Measurements from ENCODE around the gene ECSCR. TPM values are rescaled to one million over a fixed set of nuclear protein-coding genes. Genes with fewer than 3 reads are reported as not detected.
A peak's percentile ranks its signal among the peaks of the same experiment; 100 is the strongest.
"Not testable (repeated sequence)": the region's sequence is repeated elsewhere in the genome, so short reads cannot be mapped to it uniquely, and the experiment has no call there.

Gene ECSCR
- not detected for total RNA-seq

DNA sequence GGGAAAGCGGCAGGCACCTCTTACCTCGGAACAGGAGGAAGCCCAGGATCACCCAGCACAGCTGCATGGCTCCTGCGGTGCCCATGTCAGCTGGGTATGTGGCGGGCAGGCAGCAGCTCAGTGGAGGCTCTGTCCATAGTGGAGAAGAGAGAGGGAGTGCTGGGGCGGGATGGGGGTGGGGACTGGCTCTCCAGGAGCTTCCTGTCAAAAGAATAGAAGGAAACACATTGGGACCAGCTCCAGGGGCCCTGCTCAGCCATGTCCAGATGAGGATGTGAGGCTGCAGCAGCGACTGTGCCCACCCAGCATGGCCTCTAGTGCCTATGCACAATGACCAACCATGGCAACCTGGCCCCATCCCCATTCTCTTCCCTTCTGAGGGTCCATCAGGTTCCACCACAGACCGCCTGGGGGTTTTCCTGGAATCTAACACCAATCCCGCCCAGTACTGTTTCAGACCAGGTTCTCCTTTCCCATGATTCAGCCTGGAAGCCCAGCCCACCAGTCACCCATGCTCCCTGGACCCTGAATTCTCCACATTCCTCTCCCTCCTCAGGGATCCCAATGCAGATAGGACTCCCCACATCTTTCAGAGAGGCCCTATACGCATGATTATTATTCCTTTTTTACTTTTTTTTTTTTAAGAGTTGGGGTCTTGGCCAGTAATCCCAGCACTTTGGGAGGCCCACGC, at the start of gene ECSCR:
Gene ECSCR (minus strand): TSS at position 158 of the 691 bp plus-strand sequence. CDS start 73 bp downstream, at position 85.
- H3K4me1 ChIP-seq (ENCODE audit: insufficient read depth, low read length): peaks cover 28% of the 10 kb centered on the region
- no peaks in the 10 kb centered on the region for H3K27me3 ChIP-seq (ENCODE audit: insufficient read depth, low read length)
- H3K9me3 ChIP-seq (ENCODE audit: low read depth, low read length): no peaks in the 10 kb centered on the region
- no peak within 1 kb of the TSS for H3K4me3 ChIP-seq (ENCODE audit: low read length)

- H3K27me3 ChIP-seq (ENCODE audit: insufficient read depth, low read length); H3K4me3 ChIP-seq (ENCODE audit: low read length); H3K9me3 ChIP-seq (ENCODE audit: low read depth, low read length): not testable (repeated sequence)
- peaks cover 10% of the 10 kb centered on the region for H3K4me1 ChIP-seq (ENCODE audit: insufficient read depth, low read length)
Observed at GRCh38 chr5:139504722-139505121, 42.2 kb upstream of the ECSCR start.

GRCh38 chr5:139503879-139504278, 41.3 kb upstream of the ECSCR start:
- H3K9me3 ChIP-seq (ENCODE audit: low read depth, low read length); H3K27me3 ChIP-seq (ENCODE audit: insufficient read depth, low read length); H3K4me3 ChIP-seq (ENCODE audit: low read length): not testable (repeated sequence)
- peaks cover 10% of the 10 kb centered on the region for H3K4me1 ChIP-seq (ENCODE audit: insufficient read depth, low read length)

DNA sequence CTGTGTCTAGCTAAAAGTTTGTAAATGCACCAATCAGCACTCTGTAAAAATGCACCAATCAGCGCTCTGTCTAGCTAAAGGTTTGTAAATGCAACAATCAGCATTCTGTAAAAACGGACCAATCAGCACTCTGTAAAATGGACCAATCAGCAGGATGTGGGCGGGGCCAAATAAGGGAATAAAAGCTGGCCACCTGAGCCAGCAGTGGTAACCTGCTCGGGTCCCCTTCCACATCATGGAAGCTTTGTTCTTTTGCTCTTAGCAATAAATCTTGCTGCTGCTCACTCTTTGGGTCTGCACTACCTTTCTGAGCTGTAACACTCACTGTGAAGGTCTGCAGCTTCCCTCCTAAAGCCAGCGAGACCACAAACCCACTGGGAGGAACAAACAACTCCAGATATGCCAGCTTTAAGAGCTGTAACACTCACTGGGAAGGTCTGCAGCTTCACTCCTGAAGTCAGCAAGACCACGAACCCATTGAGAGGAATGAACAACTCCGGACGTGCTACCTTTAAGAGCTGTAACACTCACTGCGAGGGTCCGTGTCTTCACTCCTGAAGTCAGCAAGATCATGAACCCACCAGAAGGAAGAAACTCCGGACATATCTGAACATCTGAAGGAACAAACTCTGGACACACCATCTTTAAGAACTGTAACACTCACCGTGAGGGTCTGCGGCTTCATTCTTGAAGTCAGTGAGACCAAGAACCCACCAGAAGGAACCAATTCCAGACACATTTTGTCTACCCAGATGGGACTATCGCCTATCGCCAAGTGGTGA, 40.7 kb upstream of the ECSCR start:
- H3K27me3 ChIP-seq (ENCODE audit: insufficient read depth, low read length); H3K4me3 ChIP-seq (ENCODE audit: low read length); H3K9me3 ChIP-seq (ENCODE audit: low read depth, low read length): not testable (repeated sequence)
- peaks cover 10% of the 10 kb centered on the region for H3K4me1 ChIP-seq (ENCODE audit: insufficient read depth, low read length)

- no peaks in the 10 kb centered on the region for H3K9me3 ChIP-seq (ENCODE audit: low read depth, low read length)
- peaks cover 10% of the 10 kb centered on the region for H3K4me1 ChIP-seq (ENCODE audit: insufficient read depth, low read length)
- no peak overlapping the region for H3K4me3 ChIP-seq (ENCODE audit: low read length)
- no peaks in the 10 kb centered on the region for H3K27me3 ChIP-seq (ENCODE audit: insufficient read depth, low read length)
Observed at GRCh38 chr5:139501381-139501780, 38.8 kb upstream of the ECSCR start.

DNA sequence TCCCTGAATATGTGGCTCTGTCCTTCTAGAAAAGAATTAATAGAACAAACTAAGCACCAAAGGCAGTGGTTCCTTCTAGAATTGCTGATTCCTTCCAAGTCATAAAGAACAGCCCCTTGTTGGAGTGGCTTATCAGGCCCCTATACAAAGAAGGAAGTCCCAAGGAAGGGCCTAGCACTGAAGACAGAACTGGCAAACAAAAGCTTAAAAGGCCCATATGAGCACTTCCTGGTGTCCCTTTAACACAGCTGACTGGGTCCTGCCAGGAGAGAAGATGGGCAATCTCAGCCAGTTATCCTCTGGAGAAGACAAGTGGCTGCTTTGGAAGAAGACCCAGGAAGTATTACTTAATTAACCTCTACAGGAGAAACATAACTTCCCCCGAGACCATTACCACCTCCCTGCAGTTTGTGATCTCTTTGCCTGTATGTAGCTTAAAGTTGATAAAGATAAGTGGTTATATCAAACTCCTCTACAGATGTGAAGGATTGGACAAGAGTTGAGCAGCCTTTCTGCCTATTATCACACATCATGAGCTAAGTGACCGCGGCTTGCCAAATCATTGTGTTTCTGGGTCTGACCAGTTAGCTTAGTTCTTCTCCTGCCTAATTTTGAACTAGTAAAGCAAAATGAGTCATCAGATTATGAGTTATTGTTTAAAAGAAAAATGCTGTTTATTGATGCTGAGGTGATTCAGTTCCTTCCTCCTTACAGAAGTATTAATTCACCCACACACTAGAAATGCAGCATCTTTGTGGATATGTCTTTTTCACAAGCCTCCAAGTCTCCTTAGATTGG, 33.3 kb upstream of the ECSCR start:
- no peak overlapping the region for H3K4me3 ChIP-seq (ENCODE audit: low read length)
- H3K27me3 ChIP-seq (ENCODE audit: insufficient read depth, low read length): no peaks in the 10 kb centered on the region
- no peaks in the 10 kb centered on the region for H3K9me3 ChIP-seq (ENCODE audit: low read depth, low read length)
- peaks cover 20% of the 10 kb centered on the region for H3K4me1 ChIP-seq (ENCODE audit: insufficient read depth, low read length)

GRCh38 chr5:139494832-139495231, 32.3 kb upstream of the ECSCR start:
- Histone ChIP-seq H3K4me3 (ENCODE audit: low read length) (no peak overlapping the region), H3K27me3 (ENCODE audit: insufficient read depth, low read length) (no peaks in the 10 kb centered on the region), H3K4me1 (ENCODE audit: insufficient read depth, low read length) (peaks cover 20% of the 10 kb centered on the region), H3K9me3 (ENCODE audit: low read depth, low read length) (no peaks in the 10 kb centered on the region)

DNA sequence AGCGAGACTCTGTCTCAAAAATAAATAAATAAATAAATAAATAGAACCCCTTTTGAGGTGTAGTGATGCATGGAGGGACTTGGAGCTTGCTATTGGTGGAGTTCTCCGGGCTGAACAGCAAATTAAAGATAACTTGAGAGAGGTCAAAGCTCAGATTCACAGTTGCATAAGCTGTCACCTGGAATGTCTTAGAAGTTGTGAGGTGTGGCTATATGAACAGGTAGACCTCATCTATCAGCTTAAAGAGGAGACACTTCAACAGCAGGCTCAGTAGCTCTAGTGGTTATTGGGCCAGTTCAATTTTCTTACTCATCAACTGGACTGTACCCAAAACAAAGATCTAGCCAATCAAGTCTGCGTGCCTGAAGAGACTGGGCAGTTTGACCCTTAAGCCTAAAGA, 31.7 kb upstream of the ECSCR start:
- Histone ChIP-seq H3K9me3 (ENCODE audit: low read depth, low read length) (no peaks in the 10 kb centered on the region), H3K27me3 (ENCODE audit: insufficient read depth, low read length) (no peaks in the 10 kb centered on the region), H3K4me3 (ENCODE audit: low read length) (no peak overlapping the region), H3K4me1 (ENCODE audit: insufficient read depth, low read length) (peaks cover 22% of the 10 kb centered on the region)

DNA sequence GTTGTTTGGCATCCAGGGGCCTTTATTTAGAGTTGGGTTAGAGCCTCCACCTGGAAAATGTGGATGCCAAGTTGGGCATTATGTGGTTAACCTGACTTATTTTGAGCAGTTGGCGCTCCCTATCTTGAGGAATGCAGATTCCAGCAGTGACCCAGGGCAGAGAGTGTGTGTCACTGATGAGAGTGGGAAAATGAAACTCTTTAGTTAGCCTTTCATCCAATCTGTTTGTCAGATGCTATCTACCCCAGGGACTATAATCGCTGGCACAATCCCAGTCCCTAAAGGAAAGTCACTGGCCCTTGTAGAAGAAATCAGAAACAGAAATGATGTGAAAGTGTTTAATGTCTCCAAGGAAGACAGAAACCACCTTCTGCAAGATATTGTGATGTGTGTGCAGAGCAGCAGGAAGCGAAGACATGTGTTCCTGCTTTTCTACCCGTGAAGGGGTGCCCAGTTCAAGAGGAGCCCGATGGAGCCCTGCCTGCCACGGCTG, 30.2 kb upstream of the ECSCR start:
- H3K9me3 ChIP-seq (ENCODE audit: low read depth, low read length): no peaks in the 10 kb centered on the region
- H3K27me3 ChIP-seq (ENCODE audit: insufficient read depth, low read length): no peaks in the 10 kb centered on the region
- H3K4me1 ChIP-seq (ENCODE audit: insufficient read depth, low read length): peaks cover 37% of the 10 kb centered on the region
- H3K4me3 ChIP-seq (ENCODE audit: low read length): no peak overlapping the region

GRCh38 chr5:139488260-139488659, 25.7 kb upstream of the ECSCR start:
- H3K4me1 ChIP-seq (ENCODE audit: insufficient read depth, low read length): peaks cover 33% of the 10 kb centered on the region
- H3K4me3 ChIP-seq (ENCODE audit: low read length): no peak overlapping the region
- H3K9me3 ChIP-seq (ENCODE audit: low read depth, low read length): no peaks in the 10 kb centered on the region
- no peaks in the 10 kb centered on the region for H3K27me3 ChIP-seq (ENCODE audit: insufficient read depth, low read length)

DNA sequence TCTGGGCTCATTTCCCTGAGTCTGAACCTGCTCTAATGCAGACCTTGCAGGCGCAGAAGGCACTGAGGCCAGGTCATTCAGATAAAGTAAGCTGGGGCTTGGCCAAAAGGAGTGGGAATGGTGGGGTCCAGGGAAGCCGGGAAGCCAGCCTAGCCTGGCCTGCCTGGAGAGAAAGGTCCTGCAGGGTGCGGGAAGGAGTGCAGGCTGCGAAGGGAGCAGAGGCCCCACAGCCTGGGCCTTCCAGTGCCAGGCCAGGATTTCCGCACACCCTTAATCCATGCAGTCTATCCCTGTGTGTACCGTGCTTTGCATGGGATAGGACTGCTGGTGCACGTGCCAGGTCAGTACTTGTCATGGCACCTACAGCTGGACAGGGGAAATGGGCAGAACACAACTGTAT, 23.7 kb upstream of the ECSCR start:
- Histone ChIP-seq H3K27me3 (ENCODE audit: insufficient read depth, low read length) (no peaks in the 10 kb centered on the region), H3K4me1 (ENCODE audit: insufficient read depth, low read length) (peaks cover 45% of the 10 kb centered on the region), H3K4me3 (ENCODE audit: low read length) (no peak overlapping the region), H3K9me3 (ENCODE audit: low read depth, low read length) (no peaks in the 10 kb centered on the region)

GRCh38 chr5:139482890-139483208, 20.3 kb upstream of the ECSCR start:
- H3K27me3 ChIP-seq (ENCODE audit: insufficient read depth, low read length); H3K9me3 ChIP-seq (ENCODE audit: low read depth, low read length): not testable (repeated sequence)
- H3K4me3 ChIP-seq (ENCODE audit: low read length): peak overlapping the region; percentile 66
- peaks cover 63% of the 10 kb centered on the region for H3K4me1 ChIP-seq (ENCODE audit: insufficient read depth, low read length)

DNA sequence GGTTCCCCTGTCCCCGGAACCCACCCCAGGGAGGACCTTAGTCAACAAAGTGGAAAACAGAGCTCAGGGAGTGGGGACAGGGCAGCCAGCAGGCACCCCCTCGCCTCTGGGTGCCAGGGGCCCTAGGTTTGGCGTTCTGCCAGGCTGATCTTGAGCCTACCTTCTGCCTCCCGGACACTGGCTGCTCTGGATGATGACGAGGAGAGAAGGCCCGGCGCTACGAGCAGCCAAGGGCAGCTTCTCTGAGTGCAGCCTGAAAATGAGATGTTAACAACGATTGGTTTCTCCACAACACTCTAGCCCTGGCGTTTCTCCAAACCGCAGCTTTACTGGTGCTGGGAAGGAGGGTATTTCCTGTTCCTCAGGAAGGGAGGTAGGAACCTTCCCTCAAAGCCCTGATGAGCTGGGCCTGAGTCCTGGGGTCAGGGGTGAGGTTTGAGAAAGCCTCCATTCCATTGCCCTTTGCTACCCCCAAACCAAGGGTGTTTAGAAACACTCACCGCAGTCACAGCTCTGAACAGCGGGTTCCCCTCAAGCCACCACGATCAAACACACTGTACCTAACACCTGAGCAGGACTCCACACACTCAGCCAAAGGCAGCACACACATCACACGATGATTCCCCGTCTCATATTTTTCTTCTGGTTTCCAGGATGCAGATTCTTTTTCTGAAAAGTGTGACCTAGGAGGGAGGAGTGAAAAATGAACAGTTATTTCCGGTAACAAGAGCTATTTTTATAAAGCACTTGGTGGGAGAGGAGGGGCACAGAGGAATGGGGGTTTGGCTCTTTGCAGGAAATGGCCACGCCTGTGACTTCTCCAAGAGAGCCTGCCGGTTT, 19.7 kb upstream of the ECSCR start, which contains the start of gene STING1:
Gene STING1 (minus strand): TSS at position 709 of the 840 bp plus-strand sequence. CDS start 1,054 bp downstream, outside the sequence.
- peak within 1 kb of the TSS; percentile 66 for H3K4me3 ChIP-seq (ENCODE audit: low read length)
- H3K27me3 ChIP-seq (ENCODE audit: insufficient read depth, low read length): no peaks in the 10 kb centered on the region
- H3K4me1 ChIP-seq (ENCODE audit: insufficient read depth, low read length): peaks cover 64% of the 10 kb centered on the region
- no peaks in the 10 kb centered on the region for H3K9me3 ChIP-seq (ENCODE audit: low read depth, low read length)

DNA sequence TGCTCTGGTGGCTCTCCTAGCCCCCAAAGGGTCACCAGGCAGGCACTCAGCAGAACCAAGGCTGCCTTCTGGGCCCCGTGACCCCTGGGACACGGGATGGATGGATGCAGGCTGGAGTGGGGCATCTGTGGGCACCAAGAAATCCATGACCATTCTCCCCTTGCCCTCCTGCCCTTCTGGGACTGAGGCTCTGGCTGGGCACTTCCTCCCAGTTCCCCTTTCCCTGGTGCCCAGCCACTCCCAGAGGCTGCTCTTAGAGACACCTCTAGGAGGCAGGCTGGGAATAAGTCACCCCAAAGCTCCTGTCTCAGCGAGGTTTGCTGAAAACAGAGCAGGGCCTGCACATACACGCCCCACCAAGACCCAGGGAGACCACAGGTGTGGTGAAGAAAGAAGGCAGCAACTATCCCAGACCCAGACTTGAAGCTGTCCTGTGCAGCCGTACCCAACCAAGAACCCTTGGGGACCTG, 19.1 kb upstream of the ECSCR start:
- Histone ChIP-seq H3K27me3 (ENCODE audit: insufficient read depth, low read length) (no peaks in the 10 kb centered on the region), H3K9me3 (ENCODE audit: low read depth, low read length) (no peaks in the 10 kb centered on the region), H3K4me3 (ENCODE audit: low read length) (peak overlapping the region; percentile 66), H3K4me1 (ENCODE audit: insufficient read depth, low read length) (peaks cover 70% of the 10 kb centered on the region)
